Endothelial cell of umbilical vein (primary cell): Measurements from ENCODE around the gene MTA1.

ENCODE experiments used
- FOS ChIP-seq: IDR thresholded peaks from 2 replicates; pipeline ENCODE4 v1.6.1; 2011; ENCODE audit warnings: mild to moderate bottlenecking, low read length, moderate library complexity, borderline replicate concordance; ENCODE audit not compliant: insufficient read depth
- GATA2 ChIP-seq: IDR thresholded peaks from 2 replicates; pipeline ENCODE4 v1.7.0; 2011; ENCODE audit warnings: low read depth, mild to moderate bottlenecking, moderate library complexity, mixed read lengths, low read length; ENCODE audit not compliant: insufficient read length, insufficient read depth
- POLR2A ChIP-seq: IDR thresholded peaks from 2 replicates; pipeline ENCODE4 v1.6.1; 2012; ENCODE audit warnings: low read depth, mild to moderate bottlenecking, control low read depth, low read length
- TF ChIP-seq, protein P1 (sequence below), 2 donors: IDR thresholded peaks; 1 replicate in 1 of 2; 2 replicates in 1 of 2; pipeline ENCODE4 v1.5.1; 2011; ENCODE audit warnings: low read length in 2 of 2, mild to moderate bottlenecking in 2 of 2, moderate library complexity in 2 of 2, control low read depth in 1 of 2, inconsistent platforms in 1 of 2, low read depth in 1 of 2; ENCODE audit not compliant: insufficient read depth in 1 of 2; ENCODE audit errors: extremely low read depth in 1 of 2
- TF ChIP-seq, protein P2 (sequence below): IDR thresholded peaks from 2 replicates; pipeline ENCODE4 v1.6.1; 2011; ENCODE audit not compliant: insufficient read depth, insufficient read length

DNA sequence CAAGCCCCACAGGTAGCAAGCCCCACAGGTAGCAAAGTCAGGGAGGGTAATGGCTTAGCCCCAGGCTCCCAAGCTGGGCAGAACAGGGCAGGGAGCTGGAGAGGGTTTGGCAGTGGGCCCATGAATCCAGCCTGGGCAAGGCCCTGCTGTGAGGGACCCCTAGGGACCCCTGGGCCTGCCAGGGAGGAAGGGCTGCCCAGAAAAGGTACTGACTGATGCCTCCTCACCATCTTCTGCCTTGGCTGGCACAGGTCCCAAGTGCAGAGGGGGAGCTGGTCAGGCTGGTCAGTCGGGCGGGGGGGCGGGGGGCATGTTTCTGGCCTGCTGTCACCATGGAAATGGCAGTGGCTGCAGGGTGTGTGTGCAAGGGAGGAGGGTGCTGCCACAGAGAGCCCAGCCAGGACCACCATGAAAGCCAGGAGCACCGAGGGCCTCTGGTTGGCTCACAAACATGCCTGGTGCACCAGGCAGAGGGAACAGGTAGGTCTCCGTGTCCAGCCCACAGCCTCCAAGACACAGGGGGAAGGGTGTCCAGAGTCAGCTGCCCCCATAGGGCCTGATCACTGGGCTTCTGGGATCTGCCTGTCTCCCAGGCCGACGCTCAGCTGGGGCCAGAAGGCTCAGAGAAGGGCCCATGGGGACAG lies 53.5 kb downstream of the MTA1 start:
- no peak for TF ChIP-seq GATA2
- TF ChIP-seq, protein P1, sequence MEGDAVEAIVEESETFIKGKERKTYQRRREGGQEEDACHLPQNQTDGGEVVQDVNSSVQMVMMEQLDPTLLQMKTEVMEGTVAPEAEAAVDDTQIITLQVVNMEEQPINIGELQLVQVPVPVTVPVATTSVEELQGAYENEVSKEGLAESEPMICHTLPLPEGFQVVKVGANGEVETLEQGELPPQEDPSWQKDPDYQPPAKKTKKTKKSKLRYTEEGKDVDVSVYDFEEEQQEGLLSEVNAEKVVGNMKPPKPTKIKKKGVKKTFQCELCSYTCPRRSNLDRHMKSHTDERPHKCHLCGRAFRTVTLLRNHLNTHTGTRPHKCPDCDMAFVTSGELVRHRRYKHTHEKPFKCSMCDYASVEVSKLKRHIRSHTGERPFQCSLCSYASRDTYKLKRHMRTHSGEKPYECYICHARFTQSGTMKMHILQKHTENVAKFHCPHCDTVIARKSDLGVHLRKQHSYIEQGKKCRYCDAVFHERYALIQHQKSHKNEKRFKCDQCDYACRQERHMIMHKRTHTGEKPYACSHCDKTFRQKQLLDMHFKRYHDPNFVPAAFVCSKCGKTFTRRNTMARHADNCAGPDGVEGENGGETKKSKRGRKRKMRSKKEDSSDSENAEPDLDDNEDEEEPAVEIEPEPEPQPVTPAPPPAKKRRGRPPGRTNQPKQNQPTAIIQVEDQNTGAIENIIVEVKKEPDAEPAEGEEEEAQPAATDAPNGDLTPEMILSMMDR (IDR thresholded peaks at IDR 0.05; ENCODE audit: extremely low read depth in 1 of 2, insufficient read depth in 1 of 2, low read depth in 1 of 2, low read length in 2 of 2), result no peak
- TF ChIP-seq, protein P2, sequence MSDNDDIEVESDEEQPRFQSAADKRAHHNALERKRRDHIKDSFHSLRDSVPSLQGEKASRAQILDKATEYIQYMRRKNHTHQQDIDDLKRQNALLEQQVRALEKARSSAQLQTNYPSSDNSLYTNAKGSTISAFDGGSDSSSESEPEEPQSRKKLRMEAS, result no peak
- TF ChIP-seq FOS, result no peak
- no peak for TF ChIP-seq POLR2A
